Upper lobe of right lung (tissue), 1 donor: ENCODE results near the gene JAML. TPM values are rescaled to one million over a fixed set of nuclear protein-coding genes. Genes with fewer than 3 reads are reported as not detected.
A peak's percentile ranks its signal among the peaks of the same experiment; 100 is the strongest.
"Not testable (repeated sequence)": the region's sequence is repeated elsewhere in the genome, so short reads cannot be mapped to it uniquely, and the experiment has no call there.

Experiments
- ATAC-seq: fragments of 200-7000 bp; cut with Tn5 transposase; one replicate; pipeline ENCODE4 v1.9.1; 2020; ENCODE audit warnings: mild to moderate bottlenecking, moderate library complexity
- DNase-seq: peaks from one replicate; pipeline ENCODE4 v3.0.0-alpha.2; 2020
- H3K27ac ChIP-seq: fragments of 200-600 bp; one replicate; pipeline ENCODE4 v1.8.0; 2022
- H3K27me3 ChIP-seq: fragments of 200-600 bp; one replicate; pipeline ENCODE4 v1.8.0; 2022; ENCODE audit warnings: mild to moderate bottlenecking
- H3K36me3 ChIP-seq: fragments of 200-600 bp; one replicate; pipeline ENCODE4 v1.8.0; 2022
- H3K4me1 ChIP-seq: fragments of 200-600 bp; one replicate; pipeline ENCODE4 v1.8.0; 2022
- H3K4me3 ChIP-seq: fragments of 200-600 bp; one replicate; pipeline ENCODE4 v1.8.0; 2022; ENCODE audit warnings: mild to moderate bottlenecking
- H3K9me3 ChIP-seq: fragments of 200-600 bp; one replicate; pipeline ENCODE4 v1.8.0; 2022
- CTCF ChIP-seq: fragments of 200-600 bp; IDR thresholded peaks from one replicate; pipeline ENCODE4 v1.8.0; 2022; ENCODE audit warnings: antibody characterized with exemption
- intact Hi-C: fragments of 100-400 bp; cut with DNase I; formaldehyde crosslinking; loops from one replicate; pipeline ENCODE4 v1.11.0; 2022
- total RNA-seq: library from RNA; stranded (reverse); fragmentation: NEBNext Ultra II Directional; extraction: Animal tissue kit (Norgen Biotek cat#: 25700); gene quantifications from one replicate; pipeline ENCODE4 v1.2.1, GENCODE V29; 2021
- donor health status: DM: no; HTN: yes; CAD: no; lungs with severe emphysema.

The JAML gene
- total RNA-seq, 1 donor from 2014 or later, result 87.9 TPM

GRCh38 chr11:118200497-118200896 lies 24.3 kb downstream of the JAML start:
- TF ChIP-seq CTCF, result no peak
- no peaks in the 10 kb centered on the region for H3K36me3 ChIP-seq
- no peak overlapping the region for H3K4me3 ChIP-seq
- intact Hi-C loops, result no loop called here
- ATAC-seq (no peak), DNase-seq (no peak)
- H3K4me1 ChIP-seq, result peaks cover 14% of the 10 kb centered on the region
- H3K9me3 ChIP-seq, result no peaks in the 10 kb centered on the region
- no peak overlapping the region for H3K27ac ChIP-seq
- H3K27me3 ChIP-seq, result no peaks in the 10 kb centered on the region

- H3K27ac ChIP-seq, result no peak overlapping the region
- intact Hi-C loops, result loop anchor here (10.0 kb wide), 1 partner anchor 96 kb away; no protein-coding TSS in a partner anchor
- H3K4me3 ChIP-seq, result no peak overlapping the region
- no peaks in the 10 kb centered on the region for H3K9me3 ChIP-seq
- H3K27me3 ChIP-seq, result no peaks in the 10 kb centered on the region
- no peak for DNase-seq
- H3K36me3 ChIP-seq, result no peaks in the 10 kb centered on the region
- TF ChIP-seq CTCF, result no peak
- H3K4me1 ChIP-seq, result peaks cover 26% of the 10 kb centered on the region
- no peak for ATAC-seq
These were observed 25.7 kb downstream of the JAML start for GRCh38 chr11:118199135-118199534.

GRCh38 chr11:118198370-118198769 lies 26.4 kb downstream of the JAML start:
- Histone ChIP-seq H3K4me3 (no peak overlapping the region), H3K9me3 (no peaks in the 10 kb centered on the region), H3K27me3 (no peaks in the 10 kb centered on the region), H3K36me3 (no peaks in the 10 kb centered on the region), H3K4me1 (peaks cover 28% of the 10 kb centered on the region), H3K27ac (no peak overlapping the region)
- peak; percentile 80 for ATAC-seq
- intact Hi-C loops, result loop anchor here (10.0 kb wide), 1 partner anchor 96 kb away; no protein-coding TSS in a partner anchor
- peak; percentile 88 for TF ChIP-seq CTCF
- DNase-seq, result peak; percentile 91

GRCh38 chr11:118194835-118195627 lies 29.8 kb downstream of the JAML start:
- Histone ChIP-seq H3K36me3 (no peaks in the 10 kb centered on the region), H3K9me3 (no peaks in the 10 kb centered on the region), H3K27me3 (no peaks in the 10 kb centered on the region), H3K27ac (peak overlapping the region; percentile 45), H3K4me3 (no peak overlapping the region), H3K4me1 (peaks cover 28% of the 10 kb centered on the region)
- DNase-seq, result peak; percentile 83
- intact Hi-C loops, result loop anchor here (10.0 kb wide), 1 partner anchor 100 kb away; no protein-coding TSS in a partner anchor
- TF ChIP-seq CTCF, result no peak
- peak; percentile 96 for ATAC-seq

- no peak for DNase-seq
- Histone ChIP-seq H3K4me3 (no peak overlapping the region), H3K27ac (no peak overlapping the region), H3K4me1 (peaks cover 26% of the 10 kb centered on the region), H3K27me3 (no peaks in the 10 kb centered on the region), H3K36me3 (no peaks in the 10 kb centered on the region), H3K9me3 (no peaks in the 10 kb centered on the region)
- no peak for ATAC-seq
- intact Hi-C loops, result loop anchor here (10.0 kb wide), 1 partner anchor 101 kb away; no protein-coding TSS in a partner anchor
- no peak for TF ChIP-seq CTCF
These were observed 30.8 kb downstream of the JAML start for GRCh38 chr11:118193910-118194566.

- not testable (repeated sequence) for H3K9me3 ChIP-seq, ATAC-seq, H3K36me3 ChIP-seq, H3K4me3 ChIP-seq, H3K27me3 ChIP-seq, DNase-seq, H3K27ac ChIP-seq
- peaks cover 18% of the 10 kb centered on the region for H3K4me1 ChIP-seq
- intact Hi-C loops, result loop anchor here (10.0 kb wide), 1 partner anchor 102 kb away; no protein-coding TSS in a partner anchor
These were observed 32.0 kb downstream of the JAML start for GRCh38 chr11:118192817-118193216.

GRCh38 chr11:118190942-118191506 lies 33.8 kb downstream of the JAML start:
- H3K4me3 ChIP-seq, ATAC-seq, DNase-seq, H3K27ac ChIP-seq, H3K9me3 ChIP-seq, H3K36me3 ChIP-seq, H3K27me3 ChIP-seq: not testable (repeated sequence)
- H3K4me1 ChIP-seq, result peaks cover 18% of the 10 kb centered on the region
- intact Hi-C loops, result loop anchor here (10.0 kb wide), 1 partner anchor 104 kb away; no protein-coding TSS in a partner anchor
